Activated T-helper 9 cell treated with anti-CD3 and anti-CD28 coated beads, Interleukin-2, amount 50 U/mL, for 16 hours (primary cell): ENCODE data around the gene PLIN1.

Experiments
- DNase-seq: peaks from one replicate; pipeline ENCODE4 v3.0.0-alpha.2; 2020; ENCODE audit warnings: low read depth

Gene PLIN1

DNA sequence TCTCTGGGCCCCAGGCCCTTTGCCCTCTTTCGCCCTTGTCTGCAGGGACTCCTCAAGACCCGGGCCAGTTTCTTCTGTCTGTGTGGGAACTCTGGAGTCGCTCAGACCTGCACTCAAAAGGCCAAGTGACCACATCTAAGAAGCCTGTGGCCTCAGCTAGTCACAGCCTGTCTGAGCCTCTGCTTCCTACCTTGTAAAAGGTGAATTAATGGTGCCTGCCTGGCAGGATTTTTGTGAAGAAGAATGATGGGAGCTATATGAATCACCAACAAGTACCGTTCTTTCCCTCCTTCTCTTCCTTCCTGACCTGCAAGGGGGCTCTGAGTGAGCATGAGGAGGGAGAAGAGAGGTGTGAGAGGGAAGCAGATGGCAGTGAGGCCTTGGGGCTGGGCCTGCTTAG, 7.5 kb downstream of the PLIN1 start:
- no peak for DNase-seq

DNA sequence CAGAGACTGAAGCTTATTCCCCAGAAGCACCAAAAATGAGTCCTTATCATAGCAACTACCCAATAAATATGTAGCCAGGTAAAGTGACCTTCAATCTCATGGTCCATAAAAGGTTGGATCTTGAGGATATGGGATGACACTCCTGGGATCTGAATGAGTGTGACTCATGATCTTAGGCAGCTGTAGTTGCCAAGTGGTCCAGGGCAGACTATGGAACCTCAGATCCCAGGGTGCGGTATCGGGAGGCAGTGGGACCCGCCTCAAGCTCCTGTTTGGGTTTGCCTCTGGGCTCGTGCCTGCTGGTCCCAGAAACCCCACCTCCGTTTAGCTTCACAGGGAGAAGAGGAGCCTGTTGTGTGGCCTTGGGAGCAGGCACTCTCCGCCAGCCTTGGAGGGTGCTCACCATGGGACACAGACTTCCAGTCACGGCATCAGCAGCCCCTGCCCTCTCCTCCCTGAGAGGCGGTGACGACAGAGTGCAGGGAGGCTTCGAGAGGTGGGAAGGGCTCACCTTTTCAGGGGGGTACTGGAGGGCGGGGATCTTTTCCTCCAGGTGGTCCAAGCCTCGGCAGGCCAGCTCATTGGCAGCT, 8.1 kb downstream of the PLIN1 start:
- DNase-seq: no peak

DNA sequence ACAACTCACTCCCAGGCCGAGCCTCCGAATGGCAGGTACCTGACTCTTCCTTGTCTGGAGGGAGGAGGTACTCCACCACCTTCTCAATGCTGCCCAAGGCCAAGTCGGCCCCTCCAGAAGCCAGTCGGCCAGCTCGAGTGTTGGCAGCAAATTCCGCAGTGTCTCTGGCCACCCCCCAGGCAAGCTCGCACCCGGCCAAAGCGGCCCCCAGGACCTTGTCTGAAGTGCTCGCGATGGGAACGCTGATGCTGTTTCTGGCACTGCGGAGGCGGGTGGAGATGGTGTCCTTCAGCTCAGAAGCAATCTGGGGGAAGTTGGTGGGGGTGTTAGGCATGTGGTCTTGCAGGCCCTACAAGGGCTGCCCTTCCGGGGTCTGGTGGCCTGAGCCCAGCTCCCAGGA, 9.2 kb downstream of the PLIN1 start:
- no peak for DNase-seq

DNA sequence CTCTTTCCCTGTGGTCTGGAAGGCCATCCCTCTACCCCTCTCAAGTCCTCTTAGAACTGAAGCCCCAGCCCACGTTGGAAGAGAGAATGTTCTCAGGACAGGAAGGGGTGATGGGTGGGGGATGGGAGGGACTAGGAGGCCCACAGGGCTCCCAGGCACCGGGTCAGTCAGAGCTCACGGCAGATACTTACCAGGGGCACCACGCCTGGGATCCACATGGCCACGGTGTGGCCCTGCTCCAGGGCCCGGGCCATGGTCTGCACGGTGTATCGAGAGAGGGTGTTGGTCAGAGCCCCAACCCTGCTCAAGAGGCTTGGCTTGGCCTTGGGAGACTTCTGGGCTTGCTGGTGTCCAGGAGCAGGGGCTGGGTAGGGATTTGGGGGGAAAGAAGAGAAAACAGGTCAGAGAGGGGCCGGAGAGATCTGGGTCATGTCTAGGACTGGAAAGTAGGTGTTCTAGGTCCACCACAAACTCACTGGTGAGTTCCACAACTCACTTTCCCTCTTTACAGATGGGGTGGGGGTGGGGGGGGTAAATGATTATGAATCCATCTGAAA, 9.8 kb downstream of the PLIN1 start:
- DNase-seq: no peak

DNA sequence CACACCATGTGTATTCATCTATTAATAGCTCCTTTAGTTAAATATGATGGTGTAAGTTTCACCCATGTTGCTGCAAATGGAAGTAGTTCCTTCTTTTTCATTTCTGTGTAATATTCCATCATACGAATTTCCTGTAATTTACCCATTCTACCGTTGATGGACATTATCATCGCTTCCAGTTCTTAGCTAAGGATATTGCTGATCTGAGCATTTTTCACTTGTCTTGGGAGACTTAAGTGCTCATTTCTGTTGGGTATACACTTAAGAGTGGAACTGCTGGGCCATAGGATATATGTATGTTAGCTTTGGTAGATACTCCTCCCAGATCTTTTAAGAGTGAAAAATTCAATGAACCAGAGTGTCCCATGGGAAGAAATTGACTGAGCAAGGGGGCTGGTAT, 11.0 kb downstream of the PLIN1 start:
- DNase-seq: no peak

DNA sequence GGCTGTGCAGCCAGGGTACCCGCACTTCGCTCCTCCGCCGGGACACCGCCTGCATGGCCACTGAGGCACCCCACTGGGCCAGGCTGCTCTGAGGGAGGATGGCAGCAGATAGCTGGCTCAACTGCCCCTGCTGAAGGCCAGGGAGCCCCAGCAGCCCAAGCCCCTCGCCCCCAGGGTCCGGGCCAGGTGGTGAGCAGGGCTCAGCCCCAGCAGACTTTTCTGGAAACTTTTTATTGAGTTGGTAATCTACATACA, 11.5 kb downstream of the PLIN1 start:
- DNase-seq: no peak

DNA sequence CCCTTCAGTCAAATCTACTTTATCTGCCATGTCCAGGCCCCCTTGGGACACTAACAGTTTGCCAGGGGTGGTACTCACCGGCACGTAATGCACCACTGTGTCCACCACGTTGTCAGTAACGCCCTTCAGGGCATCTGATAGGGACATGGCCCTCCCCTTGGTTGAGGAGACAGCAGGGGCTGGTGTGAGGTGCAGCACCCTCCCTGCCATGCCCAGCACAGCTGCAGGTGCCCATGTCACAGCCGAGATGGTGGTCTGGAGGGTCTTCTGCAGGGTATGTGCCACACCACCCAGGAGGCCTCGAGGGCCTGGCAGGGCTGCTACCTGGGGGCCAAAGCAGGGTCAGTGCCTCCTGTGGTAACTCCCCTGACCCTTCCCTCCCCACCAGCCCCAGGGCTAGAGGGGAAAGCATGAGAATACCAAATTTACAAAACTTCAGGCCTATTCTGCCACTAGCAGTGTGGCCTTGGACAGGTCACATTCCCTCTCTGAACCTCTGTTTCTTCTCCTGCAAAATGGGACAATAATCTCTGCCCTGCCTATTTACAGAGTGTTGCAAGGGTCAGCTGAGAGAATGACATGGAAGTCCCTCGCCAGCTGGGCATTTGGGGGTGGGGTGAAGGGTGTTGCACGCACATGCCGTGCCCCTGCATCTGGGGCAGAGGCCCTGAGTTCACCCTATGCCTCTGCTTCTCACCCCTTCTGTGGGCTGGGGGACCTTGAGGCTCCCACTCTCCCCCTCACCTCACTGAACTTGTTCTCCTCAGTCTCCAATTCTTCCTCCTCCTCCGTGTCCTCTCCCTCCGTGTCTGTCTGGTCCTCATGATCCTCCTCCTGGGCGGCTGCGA, 12.1 kb downstream of the PLIN1 start:
- no peak for DNase-seq

DNA sequence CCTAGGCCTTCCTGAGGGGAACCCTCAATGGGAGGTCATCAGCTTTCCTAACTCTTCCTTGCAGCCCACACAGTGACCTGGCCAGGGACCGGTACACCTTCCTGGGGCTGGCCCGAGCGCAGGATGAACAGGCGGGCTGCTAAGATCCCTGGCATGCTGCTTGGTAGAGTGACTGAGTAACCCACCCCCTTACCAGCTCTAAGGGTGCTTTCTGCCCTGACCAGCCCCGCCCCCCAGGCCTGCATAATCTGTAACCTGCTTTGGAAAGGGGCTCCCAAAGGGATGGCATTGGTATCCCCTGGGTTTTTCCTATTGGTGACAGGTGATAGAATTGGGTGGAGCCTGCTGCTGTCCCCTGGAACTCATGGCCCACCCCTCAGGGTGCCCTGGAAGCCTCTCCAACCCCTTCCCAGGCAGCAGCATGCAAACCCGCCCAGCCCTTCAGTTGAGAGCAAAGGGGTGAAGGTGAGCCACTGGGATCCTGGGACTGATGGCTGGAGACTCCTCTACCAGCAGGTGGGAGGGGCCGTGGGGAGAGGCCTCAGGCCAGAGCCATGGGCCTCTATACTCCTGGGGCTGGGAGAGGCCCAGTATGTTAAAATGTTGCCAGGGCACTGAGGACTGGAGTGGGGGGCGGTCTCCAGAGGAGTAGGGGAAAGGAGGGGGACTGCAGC, 12.8 kb downstream of the PLIN1 start:
- no peak for DNase-seq

DNA sequence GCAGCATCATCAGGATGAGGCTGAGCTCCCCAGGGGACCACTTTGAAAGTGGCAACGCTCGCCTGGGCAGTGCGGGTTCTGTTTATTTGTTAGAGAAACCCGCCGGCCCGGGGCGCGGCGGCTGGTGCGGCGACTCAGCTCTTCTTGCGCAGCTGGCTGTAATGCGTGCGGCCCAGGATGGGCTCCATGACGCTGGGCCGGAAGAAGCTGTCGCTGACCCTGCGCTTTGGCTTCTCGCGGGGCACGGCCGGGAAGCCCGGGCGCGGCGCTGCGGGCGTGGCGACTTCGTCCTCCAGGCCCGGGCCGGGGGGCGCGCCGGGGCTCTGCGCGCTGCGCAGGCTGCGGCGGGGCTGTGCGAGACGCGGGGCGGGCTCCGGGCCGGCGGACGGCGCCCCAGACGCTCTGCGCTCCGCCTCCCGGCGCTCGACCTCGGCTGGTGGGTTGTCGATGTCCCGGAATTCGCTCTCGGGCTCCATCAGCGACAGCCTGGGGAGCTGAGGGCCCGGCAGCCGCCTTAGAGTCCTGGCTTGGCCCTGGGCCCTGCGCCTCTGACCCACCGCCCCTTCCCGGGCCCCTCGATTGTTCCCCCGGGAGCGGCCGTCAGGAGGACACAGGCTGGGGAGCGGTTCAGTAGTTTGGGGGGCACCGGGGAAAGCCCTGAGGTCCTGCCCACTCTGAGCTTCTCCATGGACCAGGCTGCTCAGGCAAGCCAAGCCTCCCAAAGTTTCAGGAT, 13.6 kb downstream of the PLIN1 start:
- DNase-seq: no peak

DNA sequence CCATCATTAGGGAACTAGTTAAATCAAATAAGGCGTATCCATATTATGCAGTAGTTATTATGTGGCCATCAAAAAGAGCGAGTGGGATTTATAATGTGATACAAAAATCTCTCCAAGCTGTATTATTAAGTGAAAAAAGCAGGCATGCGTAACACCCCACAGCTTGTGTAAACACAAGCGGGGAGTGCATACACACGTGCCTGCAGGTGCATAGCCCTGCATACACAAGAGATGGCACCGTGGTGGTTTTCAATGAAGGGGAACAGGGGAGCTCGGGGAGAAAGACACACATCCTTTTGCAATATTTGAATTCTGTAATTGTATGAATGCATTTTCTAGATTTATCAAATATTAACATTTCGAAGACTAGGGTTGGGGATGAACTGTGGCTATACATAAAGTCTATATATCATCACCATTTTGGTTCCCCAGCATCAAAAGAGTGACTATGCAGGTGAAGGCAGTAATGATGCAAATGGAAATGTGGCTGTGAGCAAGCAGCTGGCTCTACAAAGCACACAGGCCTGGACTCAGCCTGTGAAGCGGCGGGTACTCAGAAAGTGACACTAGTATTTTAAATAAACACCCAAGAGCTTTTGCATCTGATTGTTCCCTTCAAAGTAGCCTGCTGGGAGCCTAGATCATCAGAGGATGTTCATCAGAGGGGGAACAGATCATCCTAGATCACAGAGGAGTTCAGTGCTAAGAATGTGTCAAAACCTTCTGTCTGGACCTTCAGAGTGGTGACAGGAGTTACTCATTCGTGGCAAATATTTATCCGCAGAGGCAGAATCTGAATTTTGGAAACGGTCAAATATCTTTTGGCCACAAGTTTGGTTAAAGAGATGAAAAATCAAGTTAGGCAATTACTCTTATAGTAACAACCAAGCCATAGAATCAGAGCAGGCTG, 14.5 kb downstream of the PLIN1 start:
- no peak for DNase-seq

DNA sequence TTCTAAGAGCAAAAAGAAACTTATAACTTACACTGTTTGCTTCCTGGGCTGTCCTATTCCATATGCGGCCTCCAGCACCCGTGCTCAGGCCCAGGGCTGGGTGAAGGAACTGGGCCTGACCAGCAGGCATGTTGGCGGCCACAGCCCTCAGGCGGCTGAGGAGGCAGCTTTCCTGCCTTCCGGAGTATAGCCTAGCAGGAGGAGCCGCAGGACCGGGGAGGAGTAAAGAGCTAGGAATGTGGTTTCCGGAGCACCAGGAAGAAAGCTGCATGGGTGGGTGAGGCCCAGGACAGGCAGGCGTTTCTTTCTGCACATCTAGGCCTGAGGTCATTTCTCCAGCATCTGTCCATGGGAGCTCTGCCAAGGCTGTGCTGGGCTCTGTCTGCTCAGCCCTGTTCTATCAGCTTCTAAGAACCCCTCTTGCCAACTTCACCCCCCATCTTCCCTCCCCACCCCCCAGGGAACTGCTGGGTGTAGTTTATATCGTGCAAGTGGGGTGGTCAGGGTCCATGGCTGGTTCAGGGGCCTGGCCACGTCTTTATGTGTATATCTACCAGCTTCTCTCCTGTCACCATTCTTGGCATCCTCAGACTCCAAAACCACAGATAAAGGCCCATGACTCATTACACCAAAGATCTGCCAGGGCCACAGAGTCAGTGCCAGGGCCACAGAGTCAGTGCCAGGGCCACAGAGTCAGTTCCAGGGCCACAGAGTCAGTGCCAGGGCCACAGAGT, 16.1 kb downstream of the PLIN1 start:
- no peak for DNase-seq

DNA sequence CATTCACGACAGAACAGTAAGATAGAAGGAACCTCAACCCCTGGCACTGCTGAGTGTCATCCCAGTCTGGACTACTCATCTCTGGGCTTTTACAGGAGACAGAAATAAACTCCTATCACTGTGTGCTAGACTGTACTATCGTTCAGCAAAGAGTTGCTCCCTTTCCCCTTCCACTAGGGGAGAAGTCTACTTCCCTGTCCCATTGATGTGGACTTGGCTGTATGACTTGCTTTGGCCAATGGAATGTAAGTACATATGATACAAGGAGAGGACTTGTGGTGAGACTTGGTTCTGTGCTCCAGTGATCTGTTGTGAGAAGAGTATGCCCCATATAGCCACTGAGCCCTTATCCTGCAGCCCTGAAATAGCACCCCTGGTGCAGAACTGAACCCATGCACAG, 18.6 kb downstream of the PLIN1 start:
- DNase-seq: no peak

DNA sequence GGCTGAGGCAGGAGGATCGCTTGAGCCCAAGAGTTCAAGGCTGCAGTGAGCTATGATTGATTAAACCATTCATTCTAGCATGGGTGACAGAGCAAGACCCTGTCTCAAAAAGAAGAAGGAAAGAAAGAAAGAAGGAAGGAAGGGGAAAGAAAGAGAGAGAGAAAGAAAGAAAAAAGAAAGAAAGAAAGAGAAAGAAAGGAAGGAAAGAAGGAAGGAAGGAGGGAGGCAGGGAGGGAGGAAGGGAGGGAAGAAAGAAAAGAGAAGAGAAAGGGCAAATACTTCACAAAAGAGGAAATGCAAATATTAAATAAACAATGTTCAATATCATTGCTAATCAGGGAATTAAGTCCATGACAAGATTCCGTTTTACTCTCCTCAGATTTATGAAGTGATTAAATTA, 19.9 kb downstream of the PLIN1 start:
- no peak for DNase-seq

DNA sequence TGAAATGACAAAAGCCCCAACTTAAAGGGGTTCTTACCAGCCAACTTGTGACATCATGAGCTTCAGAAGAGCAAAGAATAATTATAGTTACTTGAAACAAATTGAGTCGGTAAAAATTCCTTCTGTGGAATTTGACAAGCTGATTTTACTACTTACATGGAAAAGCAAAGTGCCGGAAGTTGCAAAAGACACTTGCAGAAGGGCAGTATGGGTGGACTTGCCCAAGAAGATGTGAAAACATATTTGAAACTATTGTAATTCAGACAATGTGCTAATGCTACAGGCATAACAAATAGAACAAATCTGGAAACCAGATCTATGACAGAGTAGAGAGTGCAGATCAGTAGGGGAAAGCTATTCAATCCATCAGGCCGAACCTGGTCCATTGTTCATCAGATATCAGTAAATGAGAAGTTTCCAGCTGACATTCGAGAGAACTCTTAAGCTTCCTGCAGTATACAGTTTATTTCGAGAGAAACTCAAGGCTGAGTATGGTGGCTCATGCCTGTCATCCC, 21.4 kb downstream of the PLIN1 start:
- DNase-seq: no peak

DNA sequence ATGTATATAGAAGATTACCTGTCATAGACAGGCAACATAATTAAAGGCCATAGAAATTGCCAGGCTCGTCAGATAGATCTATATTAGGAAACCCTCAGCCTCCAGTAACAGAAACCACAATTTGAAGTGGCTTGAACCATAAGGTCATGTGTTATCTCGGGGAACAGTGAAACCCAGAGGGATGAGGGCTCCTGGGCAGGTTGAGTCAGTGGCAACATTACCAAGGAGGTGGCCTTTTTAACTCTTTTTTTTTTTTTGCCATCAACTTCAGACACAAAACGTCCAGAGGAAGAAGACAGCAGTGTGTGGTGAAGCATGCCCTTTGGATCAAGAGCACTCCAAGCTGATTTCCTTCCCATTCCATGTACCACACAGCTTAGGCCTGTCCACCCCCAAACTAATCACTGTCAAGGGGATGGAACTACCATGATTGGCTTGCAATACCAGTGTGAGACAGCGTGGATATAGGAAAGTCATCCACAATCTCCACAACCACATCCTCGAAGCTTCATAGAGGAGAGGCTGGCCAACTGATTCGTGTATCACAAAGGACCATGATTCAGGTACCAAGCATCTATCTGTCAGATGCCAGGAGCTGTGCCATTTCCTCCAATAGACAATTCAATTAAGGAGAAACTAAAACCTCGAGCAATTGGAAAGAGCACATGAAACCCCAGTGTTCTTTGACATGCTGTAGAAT, 22.9 kb downstream of the PLIN1 start:
- DNase-seq: no peak

DNA sequence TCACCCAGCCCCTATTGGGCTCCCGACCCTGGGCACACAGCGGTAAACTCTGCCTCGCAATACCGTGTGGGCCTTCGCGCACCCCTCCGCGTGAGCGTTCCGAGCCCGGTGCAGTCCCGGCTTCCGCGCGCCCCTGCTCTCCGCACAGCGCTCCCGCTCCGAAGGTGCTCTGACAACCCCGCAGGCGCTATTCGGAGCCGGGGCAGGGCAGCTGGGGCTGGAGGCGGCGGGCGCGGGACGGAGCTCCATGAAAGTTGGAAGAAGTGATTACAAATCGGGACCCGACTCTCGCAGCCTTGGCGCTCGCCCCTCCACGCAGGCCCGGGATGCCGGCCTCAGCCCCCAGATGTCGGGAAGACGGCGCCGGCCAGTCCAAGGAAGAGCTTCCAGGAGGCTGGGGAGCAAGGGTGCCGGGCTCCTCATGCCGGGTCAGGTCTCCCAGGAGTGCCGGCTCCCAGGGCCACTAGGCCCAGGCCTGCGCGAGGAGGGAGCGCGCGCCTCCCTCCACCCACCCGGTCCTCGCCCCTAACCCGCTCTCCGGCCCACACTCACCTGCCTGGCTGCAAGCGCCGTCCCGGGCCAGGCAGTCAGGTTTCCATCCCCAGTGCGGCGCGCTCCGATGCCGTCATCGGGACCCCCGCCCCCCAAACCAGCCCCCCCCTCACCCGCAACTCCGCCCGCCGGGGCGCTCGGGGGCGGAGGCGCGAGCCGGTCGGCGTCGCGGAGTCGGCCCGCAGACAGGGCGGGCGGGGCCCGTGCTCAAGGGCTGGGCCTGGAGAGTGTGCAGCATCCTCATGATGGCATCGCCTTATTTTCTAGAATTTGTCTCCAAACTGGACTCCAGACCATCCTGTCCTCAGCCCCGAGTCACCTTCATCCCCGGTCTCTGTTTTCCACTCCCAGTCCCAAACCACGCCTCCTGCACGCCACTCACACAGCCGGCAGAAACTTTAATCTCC, 24.0 kb downstream of the PLIN1 start, which contains the start of gene KIF7:
TSS of gene KIF7 (minus strand) at position 621 of the 959 bp plus-strand sequence. CDS start 2,537 bp downstream, outside the sequence.
- no peak for DNase-seq

DNA sequence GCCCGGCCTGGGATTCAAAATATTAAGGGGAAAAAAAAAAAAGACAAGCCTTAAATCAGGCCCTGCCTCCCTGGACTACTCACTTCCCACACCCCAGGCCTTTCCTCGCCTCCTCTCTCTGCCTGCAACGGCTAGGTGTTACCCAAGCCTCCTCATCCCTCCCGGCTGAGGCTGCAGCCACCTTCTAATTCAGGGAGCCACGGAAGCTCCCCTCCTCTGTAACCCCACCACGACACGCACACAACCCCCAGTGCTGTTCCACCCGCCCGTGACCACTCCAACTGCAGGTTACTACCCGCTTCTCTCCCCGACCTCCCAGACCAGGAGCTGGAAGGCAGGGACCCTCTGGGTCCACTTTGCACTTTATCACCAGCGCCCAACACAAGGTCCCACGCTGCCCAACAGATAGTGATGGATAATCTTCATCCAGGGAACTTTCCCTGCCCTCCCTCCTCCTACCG, 24.8 kb downstream of the PLIN1 start:
- DNase-seq: no peak

DNA sequence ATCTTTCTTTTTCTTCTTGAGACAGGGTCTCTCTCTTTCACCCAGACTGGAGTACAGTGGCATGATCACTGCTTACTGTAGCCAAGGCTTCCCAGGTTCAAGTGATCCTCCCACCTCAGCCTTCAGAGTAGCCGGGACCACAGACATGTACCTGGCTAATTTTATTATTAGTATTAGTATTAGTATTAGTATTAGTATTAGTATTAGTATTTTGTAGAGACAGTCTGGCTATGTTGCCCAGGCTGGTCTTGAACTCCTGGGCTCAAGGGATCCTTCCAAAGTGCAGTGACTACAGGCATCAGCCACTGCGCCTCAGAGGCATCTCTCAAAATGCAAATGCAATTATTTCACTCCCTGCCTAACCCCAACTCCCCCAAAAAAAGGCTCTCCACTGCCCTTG, 25.6 kb downstream of the PLIN1 start:
- DNase-seq: no peak

DNA sequence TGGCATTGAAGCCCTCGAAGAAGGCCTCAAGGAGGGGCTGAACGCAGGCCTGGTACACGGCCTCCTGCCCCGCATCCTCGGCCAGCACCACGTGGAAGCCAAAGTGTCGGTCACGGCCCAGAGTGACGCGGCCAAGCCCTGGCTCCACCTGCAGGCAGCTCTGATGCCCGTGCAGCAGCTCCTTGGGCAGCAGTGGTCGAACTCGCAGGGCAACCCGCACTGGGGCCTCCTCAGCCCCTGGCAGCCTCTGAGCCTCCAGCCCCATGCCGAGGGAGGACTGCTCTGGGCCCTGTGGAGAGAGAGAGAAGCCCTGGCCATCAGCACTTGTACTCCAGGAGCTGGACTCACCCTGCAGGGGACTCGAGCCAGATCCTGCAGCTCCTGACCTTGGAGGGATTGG, 26.5 kb downstream of the PLIN1 start:
- no peak for DNase-seq
